GM23338 (cell line): ENCODE results near the gene CNNM2. TPM values are rescaled to one million over a fixed set of nuclear protein-coding genes. Genes with fewer than 3 reads are reported as not detected.
A peak's percentile ranks its signal among the peaks of the same experiment; 100 is the strongest.

ENCODE experiments used
- ATAC-seq: fragments of 200-7000 bp; cut with Tn5 transposase; 3 replicates; pipeline ENCODE4 v1.9.1; 2020
- DNase-seq: peaks from one replicate; pipeline ENCODE4 v3.0.0-alpha.2; 2015; ENCODE audit warnings: low spot score
- H2AFZ ChIP-seq: fragments of 200-600 bp; sonication (generic); 2 replicates; pipeline ENCODE4 v1.8.0; 2016; ENCODE audit warnings: antibody characterized with exemption, mild to moderate bottlenecking, moderate library complexity
- H3F3A ChIP-seq: fragments of 200-600 bp; sonication (generic); replicated peaks from 2 replicates; pipeline ENCODE4 v1.8.0; 2017; ENCODE audit warnings: antibody characterized with exemption, mixed run types, low read depth
- H3K27ac ChIP-seq: fragments of 200-600 bp; sonication (generic); 2 replicates; pipeline ENCODE4 v1.6.1; 2016; ENCODE audit warnings: low read depth
- H3K27me3 ChIP-seq: fragments of 200-600 bp; sonication (generic); 2 replicates; pipeline ENCODE4 v1.8.0; 2016; ENCODE audit warnings: mild to moderate bottlenecking, mixed run types, moderate library complexity; ENCODE audit not compliant: insufficient read depth
- H3K36me3 ChIP-seq: fragments of 200-600 bp; sonication (generic); 2 replicates; pipeline ENCODE4 v1.8.0; 2016; ENCODE audit warnings: mild to moderate bottlenecking; ENCODE audit not compliant: insufficient read depth
- H3K4me1 ChIP-seq: fragments of 200-600 bp; sonication (generic); 2 replicates; pipeline ENCODE4 v1.8.0; 2016; ENCODE audit warnings: mild to moderate bottlenecking, moderate library complexity; ENCODE audit not compliant: insufficient read depth
- H3K4me2 ChIP-seq: fragments of 200-600 bp; sonication (generic); 2 replicates; pipeline ENCODE4 v1.7.1; 2017; ENCODE audit warnings: mixed run types
- H3K4me3 ChIP-seq: fragments of 200-600 bp; sonication (generic); 2 replicates; pipeline ENCODE4 v1.6.1; 2016; ENCODE audit warnings: mixed run types
- H3K79me2 ChIP-seq: fragments of 200-600 bp; sonication (generic); replicated peaks from 2 replicates; pipeline ENCODE4 v1.8.0; 2017; ENCODE audit warnings: mild to moderate bottlenecking; ENCODE audit not compliant: insufficient read depth
- H3K9me2 ChIP-seq: fragments of 200-600 bp; sonication (generic); 2 replicates; pipeline ENCODE4 v1.8.0; 2017; ENCODE audit not compliant: insufficient read depth
- H4K20me1 ChIP-seq: fragments of 200-600 bp; sonication (generic); replicated peaks from 2 replicates; pipeline ENCODE4 v1.8.0; 2017; ENCODE audit warnings: mild to moderate bottlenecking; ENCODE audit not compliant: insufficient read depth
- H3K27ac Mint-ChIP-seq: 2 replicates; pipeline ENCODE4 v1.8.0; 2020; ENCODE audit warnings: inconsistent platforms, mild to moderate bottlenecking, moderate library complexity, mixed read lengths
- H3K27me3 Mint-ChIP-seq: 3 replicates; pipeline ENCODE4 v1.8.0; 2022; ENCODE audit warnings: low read depth, mild to moderate bottlenecking, moderate library complexity, mixed read lengths, inconsistent platforms; ENCODE audit not compliant: insufficient read depth, poor library complexity
- H3K36me3 Mint-ChIP-seq: 3 replicates; pipeline ENCODE4 v1.8.0; 2021; ENCODE audit warnings: low read depth, mild to moderate bottlenecking, inconsistent platforms, moderate library complexity, mixed read lengths
- H3K4me1 Mint-ChIP-seq: 3 replicates; pipeline ENCODE4 v1.8.0; 2020; ENCODE audit warnings: mild to moderate bottlenecking, inconsistent platforms, mixed read lengths
- H3K4me3 Mint-ChIP-seq: 3 replicates; pipeline ENCODE4 v1.8.0; 2021; ENCODE audit warnings: moderate library complexity, mild to moderate bottlenecking, inconsistent platforms, mixed read lengths
- H3K9me3 Mint-ChIP-seq: 3 replicates; pipeline ENCODE4 v1.8.0; 2020; ENCODE audit warnings: moderate library complexity, mild to moderate bottlenecking, inconsistent platforms, mixed read lengths
- CREB1 ChIP-seq: fragments of 250-450 bp; sonication (Bioruptor Pico); IDR thresholded peaks from 2 replicates; pipeline ENCODE4 v1.5.0; 2020; ENCODE audit warnings: low read depth, mild to moderate bottlenecking, moderate library complexity
- ETS1 ChIP-seq: IDR thresholded peaks from 2 replicates; pipeline ENCODE4 v1.6.1; 2016; ENCODE audit warnings: antibody characterized with exemption
- EZH2 ChIP-seq: fragments of 200-600 bp; sonication (generic); IDR thresholded peaks from one replicate; pipeline ENCODE4 v1.8.0; 2017; ENCODE audit warnings: antibody characterized with exemption, mild to moderate bottlenecking, low read depth; ENCODE audit not compliant: unreplicated experiment
- EZH2phosphoT487 ChIP-seq: fragments of 200-600 bp; sonication (generic); IDR thresholded peaks from one replicate; pipeline ENCODE4 v1.8.1; 2018; ENCODE audit warnings: antibody characterized with exemption; ENCODE audit not compliant: unreplicated experiment
- JUNB ChIP-seq: IDR thresholded peaks from one replicate; pipeline ENCODE4 v1.6.1; 2016; ENCODE audit warnings: antibody characterized with exemption; ENCODE audit not compliant: unreplicated experiment
- NANOG ChIP-seq: IDR thresholded peaks from 2 replicates; pipeline ENCODE4 v1.6.1; 2016; ENCODE audit warnings: antibody characterized with exemption, borderline replicate concordance
- POLR2AphosphoS5 ChIP-seq: IDR thresholded peaks from 2 replicates; pipeline ENCODE4 v1.6.1; 2016; ENCODE audit warnings: antibody characterized with exemption, low read depth
- REST ChIP-seq: IDR thresholded peaks from one replicate; pipeline ENCODE4 v1.6.1; 2018; ENCODE audit warnings: antibody characterized with exemption; ENCODE audit not compliant: unreplicated experiment
- STAT1 ChIP-seq: IDR thresholded peaks from one replicate; pipeline ENCODE4 v1.6.1; 2016; ENCODE audit warnings: antibody characterized with exemption; ENCODE audit not compliant: unreplicated experiment
- ZNF114 ChIP-seq: fragments of 250-450 bp; sonication (Bioruptor Pico); IDR thresholded peaks from 2 replicates; pipeline ENCODE4 v1.5.0; 2020; ENCODE audit warnings: mild to moderate bottlenecking, moderate library complexity
- ZNF331 ChIP-seq: fragments of 250-450 bp; sonication (Bioruptor Pico); IDR thresholded peaks from 2 replicates; pipeline ENCODE4 v1.5.0; 2020; ENCODE audit warnings: low read depth, mild to moderate bottlenecking, moderate library complexity
- polyA plus RNA-seq: library from polyadenylated mRNA; unstranded; fragments of >200 nt; fragmentation: Nextera tagmentation; extraction: Ambion mirVana; gene quantifications from 2 replicates; pipeline ENCODE4 v1.2.1, GENCODE V29; 2016
- total RNA-seq: library from RNA; depleted of rRNA; stranded (reverse); fragments of >200 nt; shearing (Covaris generic); gene quantifications from 2 replicates; pipeline ENCODE4 v1.2.3, GENCODE V29; 2014
- TF ChIP-seq, protein P1 (sequence below): fragments of 250-450 bp; sonication (Bioruptor Pico); IDR thresholded peaks from 2 replicates; pipeline ENCODE4 v1.5.0; 2020; ENCODE audit warnings: mild to moderate bottlenecking, moderate library complexity
- TF ChIP-seq, protein P2 (sequence below), 2 experiments: fragments of 200-600 bp in 1 of 2; sonication (generic) in 1 of 2; conservative IDR thresholded peaks; 2 replicates each; pipeline versions ENCODE4 v1.5.1 to v1.6.1; 2016 to 2017; ENCODE audit warnings: antibody characterized with exemption in 2 of 2, low read depth in 2 of 2, mild to moderate bottlenecking in 2 of 2, moderate library complexity in 1 of 2

CNNM2 gene
- total and polyA plus RNA-seq, 2 experiments from 2014 or later = 4.5 to 31.3 TPM

- H3K9me2 ChIP-seq = no peaks in the 10 kb centered on the region
- Mint-ChIP-seq H3K27me3 (peaks cover 5% of the 10 kb centered on the region), H3K27ac (peak overlapping the region; percentile 54), H3K9me3 (no peaks in the 10 kb centered on the region), H3K36me3 (peaks cover 7% of the 10 kb centered on the region; the same call in 1 of the 3 replicates), H3K4me1 (no peaks in the 10 kb centered on the region), H3K4me3 (no peak overlapping the region)
- H3K36me3 ChIP-seq = no peaks in the 10 kb centered on the region
- no peak overlapping the region for H2AFZ ChIP-seq
- ATAC-seq = no peak
- no peaks in the 10 kb centered on the region for H3F3A ChIP-seq
- no peak overlapping the region for H3K4me2 ChIP-seq
- H3K4me1 ChIP-seq = no peaks in the 10 kb centered on the region
- H3K4me3 ChIP-seq = no peak overlapping the region
- TF ChIP-seq NANOG (no peak), EZH2phosphoT487 (no peak), ETS1 (no peak), ZNF114 (CRISPR knock-in tag) (no peak), CREB1 (CRISPR knock-in tag) (no peak), ZNF331 (no peak), JUNB (no peak), REST (no peak), STAT1 (no peak), POLR2AphosphoS5 (no peak), EZH2 (no peak)
- TF ChIP-seq, protein P1, sequence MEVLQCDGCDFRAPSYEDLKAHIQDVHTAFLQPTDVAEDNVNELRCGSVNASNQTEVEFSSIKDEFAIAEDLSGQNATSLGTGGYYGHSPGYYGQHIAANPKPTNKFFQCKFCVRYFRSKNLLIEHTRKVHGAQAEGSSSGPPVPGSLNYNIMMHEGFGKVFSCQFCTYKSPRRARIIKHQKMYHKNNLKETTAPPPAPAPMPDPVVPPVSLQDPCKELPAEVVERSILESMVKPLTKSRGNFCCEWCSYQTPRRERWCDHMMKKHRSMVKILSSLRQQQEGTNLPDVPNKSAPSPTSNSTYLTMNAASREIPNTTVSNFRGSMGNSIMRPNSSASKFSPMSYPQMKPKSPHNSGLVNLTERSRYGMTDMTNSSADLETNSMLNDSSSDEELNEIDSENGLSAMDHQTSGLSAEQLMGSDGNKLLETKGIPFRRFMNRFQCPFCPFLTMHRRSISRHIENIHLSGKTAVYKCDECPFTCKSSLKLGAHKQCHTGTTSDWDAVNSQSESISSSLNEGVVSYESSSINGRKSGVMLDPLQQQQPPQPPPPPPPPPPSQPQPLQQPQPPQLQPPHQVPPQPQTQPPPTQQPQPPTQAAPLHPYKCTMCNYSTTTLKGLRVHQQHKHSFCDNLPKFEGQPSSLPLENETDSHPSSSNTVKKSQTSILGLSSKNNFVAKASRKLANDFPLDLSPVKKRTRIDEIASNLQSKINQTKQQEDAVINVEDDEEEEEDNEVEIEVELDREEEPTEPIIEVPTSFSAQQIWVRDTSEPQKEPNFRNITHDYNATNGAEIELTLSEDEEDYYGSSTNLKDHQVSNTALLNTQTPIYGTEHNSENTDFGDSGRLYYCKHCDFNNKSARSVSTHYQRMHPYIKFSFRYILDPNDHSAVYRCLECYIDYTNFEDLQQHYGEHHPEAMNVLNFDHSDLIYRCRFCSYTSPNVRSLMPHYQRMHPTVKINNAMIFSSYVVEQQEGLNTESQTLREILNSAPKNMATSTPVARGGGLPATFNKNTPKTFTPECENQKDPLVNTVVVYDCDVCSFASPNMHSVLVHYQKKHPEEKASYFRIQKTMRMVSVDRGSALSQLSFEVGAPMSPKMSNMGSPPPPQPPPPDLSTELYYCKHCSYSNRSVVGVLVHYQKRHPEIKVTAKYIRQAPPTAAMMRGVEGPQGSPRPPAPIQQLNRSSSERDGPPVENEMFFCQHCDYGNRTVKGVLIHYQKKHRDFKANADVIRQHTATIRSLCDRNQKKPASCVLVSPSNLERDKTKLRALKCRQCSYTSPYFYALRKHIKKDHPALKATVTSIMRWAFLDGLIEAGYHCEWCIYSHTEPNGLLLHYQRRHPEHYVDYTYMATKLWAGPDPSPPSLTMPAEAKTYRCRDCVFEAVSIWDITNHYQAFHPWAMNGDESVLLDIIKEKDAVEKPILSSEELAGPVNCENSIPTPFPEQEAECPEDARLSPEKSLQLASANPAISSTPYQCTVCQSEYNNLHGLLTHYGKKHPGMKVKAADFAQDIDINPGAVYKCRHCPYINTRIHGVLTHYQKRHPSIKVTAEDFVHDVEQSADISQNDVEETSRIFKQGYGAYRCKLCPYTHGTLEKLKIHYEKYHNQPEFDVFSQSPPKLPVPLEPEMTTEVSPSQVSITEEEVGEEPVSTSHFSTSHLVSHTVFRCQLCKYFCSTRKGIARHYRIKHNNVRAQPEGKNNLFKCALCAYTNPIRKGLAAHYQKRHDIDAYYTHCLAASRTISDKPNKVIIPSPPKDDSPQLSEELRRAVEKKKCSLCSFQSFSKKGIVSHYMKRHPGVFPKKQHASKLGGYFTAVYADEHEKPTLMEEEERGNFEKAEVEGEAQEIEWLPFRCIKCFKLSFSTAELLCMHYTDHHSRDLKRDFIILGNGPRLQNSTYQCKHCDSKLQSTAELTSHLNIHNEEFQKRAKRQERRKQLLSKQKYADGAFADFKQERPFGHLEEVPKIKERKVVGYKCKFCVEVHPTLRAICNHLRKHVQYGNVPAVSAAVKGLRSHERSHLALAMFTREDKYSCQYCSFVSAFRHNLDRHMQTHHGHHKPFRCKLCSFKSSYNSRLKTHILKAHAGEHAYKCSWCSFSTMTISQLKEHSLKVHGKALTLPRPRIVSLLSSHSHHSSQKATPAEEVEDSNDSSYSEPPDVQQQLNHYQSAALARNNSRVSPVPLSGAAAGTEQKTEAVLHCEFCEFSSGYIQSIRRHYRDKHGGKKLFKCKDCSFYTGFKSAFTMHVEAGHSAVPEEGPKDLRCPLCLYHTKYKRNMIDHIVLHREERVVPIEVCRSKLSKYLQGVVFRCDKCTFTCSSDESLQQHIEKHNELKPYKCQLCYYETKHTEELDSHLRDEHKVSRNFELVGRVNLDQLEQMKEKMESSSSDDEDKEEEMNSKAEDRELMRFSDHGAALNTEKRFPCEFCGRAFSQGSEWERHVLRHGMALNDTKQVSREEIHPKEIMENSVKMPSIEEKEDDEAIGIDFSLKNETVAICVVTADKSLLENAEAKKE (CRISPR knock-in tag) = no peak
- TF ChIP-seq, protein P2, sequence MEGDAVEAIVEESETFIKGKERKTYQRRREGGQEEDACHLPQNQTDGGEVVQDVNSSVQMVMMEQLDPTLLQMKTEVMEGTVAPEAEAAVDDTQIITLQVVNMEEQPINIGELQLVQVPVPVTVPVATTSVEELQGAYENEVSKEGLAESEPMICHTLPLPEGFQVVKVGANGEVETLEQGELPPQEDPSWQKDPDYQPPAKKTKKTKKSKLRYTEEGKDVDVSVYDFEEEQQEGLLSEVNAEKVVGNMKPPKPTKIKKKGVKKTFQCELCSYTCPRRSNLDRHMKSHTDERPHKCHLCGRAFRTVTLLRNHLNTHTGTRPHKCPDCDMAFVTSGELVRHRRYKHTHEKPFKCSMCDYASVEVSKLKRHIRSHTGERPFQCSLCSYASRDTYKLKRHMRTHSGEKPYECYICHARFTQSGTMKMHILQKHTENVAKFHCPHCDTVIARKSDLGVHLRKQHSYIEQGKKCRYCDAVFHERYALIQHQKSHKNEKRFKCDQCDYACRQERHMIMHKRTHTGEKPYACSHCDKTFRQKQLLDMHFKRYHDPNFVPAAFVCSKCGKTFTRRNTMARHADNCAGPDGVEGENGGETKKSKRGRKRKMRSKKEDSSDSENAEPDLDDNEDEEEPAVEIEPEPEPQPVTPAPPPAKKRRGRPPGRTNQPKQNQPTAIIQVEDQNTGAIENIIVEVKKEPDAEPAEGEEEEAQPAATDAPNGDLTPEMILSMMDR (conservative IDR thresholded peaks at IDR 0.05; ENCODE audit: low read depth in 2 of 2) = no peak
- H3K27ac ChIP-seq = no peak overlapping the region
- no peak for DNase-seq
- peaks cover 15% of the 10 kb centered on the region; the same call in 1 of the 2 replicates for H3K79me2 ChIP-seq
- no peaks in the 10 kb centered on the region for H4K20me1 ChIP-seq
- H3K27me3 ChIP-seq = no peaks in the 10 kb centered on the region
These were observed 18.0 kb downstream of the CNNM2 start for GRCh38 chr10:102935939-102936605.
